Activated CD8-positive, alpha-beta T cell treated with anti-CD3 and anti-CD28 coated beads, Interleukin-2, amount 10 ng/mL, durations not matched to agents 7 days and 5 days (primary cell): ENCODE data around the gene PCDHGA1. TPM values are rescaled to one million over a fixed set of nuclear protein-coding genes. Genes with fewer than 3 reads are reported as not detected.

Experiments used
- ATAC-seq: fragments of 150-1000 bp; cut with Tn5 transposase; one replicate; pipeline ENCODE4 v1.10.0; 2021; ENCODE audit warnings: moderate library complexity
- CTCF ChIA-PET: fragments of 350-600 bp; sonication (Branson Sonifier 250); formaldehyde crosslinking; loops from one replicate; lab custom pipeline; 2021; ENCODE audit warnings: antibody characterized with exemption; lab: Charles Lee
- POLR2A ChIA-PET: fragments of 350-600 bp; sonication (Branson Sonifier 250); formaldehyde crosslinking; loops from one replicate; lab custom pipeline; 2021; ENCODE audit warnings: antibody characterized with exemption; lab: Charles Lee
- DNase-seq: peaks from one replicate; pipeline ENCODE4 v3.0.0-alpha.2; 2020
- H3K27ac Mint-ChIP-seq: one replicate; pipeline ENCODE4 v1.8.0; 2021; ENCODE audit warnings: mild to moderate bottlenecking, mixed read lengths
- H3K27me3 Mint-ChIP-seq: one replicate; pipeline ENCODE4 v1.8.0; 2021; ENCODE audit warnings: low read depth, mixed read lengths
- H3K36me3 Mint-ChIP-seq: one replicate; pipeline ENCODE4 v1.8.0; 2021; ENCODE audit warnings: low read depth, mixed read lengths
- H3K4me1 Mint-ChIP-seq: one replicate; pipeline ENCODE4 v1.8.0; 2021; ENCODE audit warnings: low read depth, mixed read lengths
- H3K4me3 Mint-ChIP-seq: one replicate; pipeline ENCODE4 v1.8.0; 2021; ENCODE audit warnings: mild to moderate bottlenecking, mixed read lengths
- H3K9me3 Mint-ChIP-seq: one replicate; pipeline ENCODE4 v1.8.0; 2022; ENCODE audit warnings: mixed read lengths; ENCODE audit not compliant: insufficient read depth
- total RNA-seq, 2 experiments: library from RNA; stranded (reverse); gene quantifications; one replicate each; pipeline ENCODE4 v1.2.3, GENCODE V29; 2021

PCDHGA1 gene
- total RNA-seq, 2 experiments from 2014 or later: not detected

- ATAC-seq: no peak
- ChIA-PET POLR2A (no interaction called here), CTCF (interaction anchor here (3.6 to 5.7 kb wide), 2 partner anchors 6 to 107 kb away, joined by 12 to 64 read pairs; partner anchors contain the start of gene PCDHGA10)
- H3K9me3 Mint-ChIP-seq: no peaks in the 10 kb centered on the region
- H3K27ac Mint-ChIP-seq: no peak overlapping the region
- peaks cover 33% of the 10 kb centered on the region for H3K4me1 Mint-ChIP-seq
- DNase-seq: no peak
- no peaks in the 10 kb centered on the region for H3K27me3 Mint-ChIP-seq
- H3K36me3 Mint-ChIP-seq: peaks cover 84% of the 10 kb centered on the region
- no peak overlapping the region for H3K4me3 Mint-ChIP-seq
Measured at GRCh38 chr5:141519605-141520565, 189.6 kb downstream of the PCDHGA1 start.

DNA sequence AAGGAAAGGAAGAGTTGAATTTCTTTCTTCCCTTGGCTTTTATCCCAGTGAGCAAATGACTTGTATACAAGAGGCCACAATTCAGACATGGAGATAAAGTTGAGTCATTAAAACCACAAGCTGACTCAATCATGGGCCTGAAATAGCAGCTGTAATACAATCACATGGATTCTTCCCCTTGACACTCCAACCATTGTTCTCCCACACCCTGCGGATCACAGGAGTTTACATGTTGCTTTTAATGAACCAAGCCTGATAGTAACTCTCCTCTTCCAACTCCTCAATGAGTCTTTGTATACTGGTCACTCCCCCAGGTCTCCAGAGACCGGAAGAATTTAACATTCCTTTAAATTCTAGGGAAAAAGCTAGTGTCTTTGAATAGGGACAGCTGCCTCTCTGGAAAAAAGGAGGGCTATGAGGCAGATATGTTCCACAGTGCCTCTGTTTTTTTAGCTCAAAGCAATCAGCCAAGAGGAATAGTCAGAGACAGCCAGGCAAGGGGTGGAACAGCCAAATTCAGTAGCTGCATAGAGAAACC is 191.0 kb downstream of the PCDHGA1 start:
- Mint-ChIP-seq H3K36me3 (peaks cover 92% of the 10 kb centered on the region), H3K9me3 (no peaks in the 10 kb centered on the region), H3K4me3 (no peak overlapping the region), H3K4me1 (peaks cover 33% of the 10 kb centered on the region), H3K27ac (no peak overlapping the region), H3K27me3 (no peaks in the 10 kb centered on the region)
- POLR2A ChIA-PET: interaction anchor here (0.6 kb wide), 1 partner anchor 194 kb away, joined by 3 read pairs; no protein-coding TSS in a partner anchor
- CTCF ChIA-PET: interaction anchor here (0.8 to 5.7 kb wide), 10 partner anchors 7 to 161 kb away, joined by 3 to 64 read pairs (median 9); partner anchors contain the start of genes PCDHGA10, PCDHGA11, PCDHGA12 and PCDHGB2
- DNase-seq (no peak), ATAC-seq (no peak)

DNA sequence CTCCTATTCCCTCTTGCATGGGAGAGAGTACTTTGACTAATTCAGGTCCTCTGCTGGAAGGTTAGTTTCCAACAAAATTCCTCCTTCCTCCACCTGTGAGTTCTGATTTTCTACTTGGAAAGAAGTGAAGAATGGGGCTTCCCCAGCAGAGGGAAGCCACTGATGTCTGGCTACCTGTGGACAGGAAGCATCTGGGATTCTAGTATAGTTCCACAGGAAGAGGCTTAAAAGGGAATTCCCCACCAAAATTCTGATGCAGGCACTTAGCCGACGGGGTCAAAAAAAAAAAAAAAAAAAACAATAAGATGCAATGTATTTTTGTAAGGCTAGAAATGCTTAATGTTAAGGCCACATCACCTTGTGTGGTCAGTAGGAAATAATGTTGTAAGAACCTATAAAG is 192.0 kb downstream of the PCDHGA1 start:
- Mint-ChIP-seq H3K36me3 (peaks cover 91% of the 10 kb centered on the region), H3K4me3 (no peak overlapping the region), H3K27me3 (no peaks in the 10 kb centered on the region), H3K9me3 (no peaks in the 10 kb centered on the region), H3K27ac (no peak overlapping the region), H3K4me1 (peaks cover 32% of the 10 kb centered on the region)
- DNase-seq: no peak
- CTCF ChIA-PET: interaction anchor here (1.6 to 5.7 kb wide), 12 partner anchors 8 to 202 kb away, joined by 4 to 64 read pairs (median 12); partner anchors contain the start of genes PCDHGA10, PCDHGA11, PCDHGA12 and PCDHGB5
- POLR2A ChIA-PET: no interaction called here
- ATAC-seq: no peak

- H3K27me3 Mint-ChIP-seq: no peaks in the 10 kb centered on the region
- DNase-seq (no peak), ATAC-seq (no peak)
- POLR2A ChIA-PET: no interaction called here
- H3K36me3 Mint-ChIP-seq: peaks cover 95% of the 10 kb centered on the region
- CTCF ChIA-PET: interaction anchor here (0.7 to 5.7 kb wide), 22 partner anchors 10 to 203 kb away, joined by 3 to 64 read pairs (median 6); partner anchors contain the start of genes PCDHGA10, PCDHGA11, PCDHGA12 and PCDHGA3
- no peak overlapping the region for H3K4me3 Mint-ChIP-seq
- H3K4me1 Mint-ChIP-seq: peaks cover 32% of the 10 kb centered on the region
- H3K27ac Mint-ChIP-seq: peak overlapping the region; percentile 24
- no peaks in the 10 kb centered on the region for H3K9me3 Mint-ChIP-seq
Measured at GRCh38 chr5:141523991-141524390, 193.7 kb downstream of the PCDHGA1 start.

- Mint-ChIP-seq H3K36me3 (peaks cover 93% of the 10 kb centered on the region), H3K4me1 (peaks cover 32% of the 10 kb centered on the region), H3K4me3 (no peak overlapping the region), H3K27me3 (no peaks in the 10 kb centered on the region), H3K9me3 (no peaks in the 10 kb centered on the region), H3K27ac (peak overlapping the region; percentile 75)
- ChIA-PET POLR2A (no interaction called here), CTCF (interaction anchor here (1.0 to 5.7 kb wide), 18 partner anchors 10 to 204 kb away, joined by 3 to 64 read pairs (median 6); partner anchors contain the start of genes PCDHGA10, PCDHGA11, PCDHGA12 and PCDHGA3)
- peak; percentile 58 for DNase-seq
- peak; percentile 75 for ATAC-seq
Measured at GRCh38 chr5:141524604-141525597, 194.6 kb downstream of the PCDHGA1 start.

GRCh38 chr5:141525653-141526052 is 195.3 kb downstream of the PCDHGA1 start:
- POLR2A ChIA-PET: no interaction called here
- Mint-ChIP-seq H3K27me3 (no peaks in the 10 kb centered on the region), H3K27ac (peak overlapping the region; percentile 24), H3K9me3 (no peaks in the 10 kb centered on the region), H3K36me3 (peaks cover 85% of the 10 kb centered on the region), H3K4me3 (no peak overlapping the region), H3K4me1 (peaks cover 32% of the 10 kb centered on the region)
- no peak for DNase-seq
- CTCF ChIA-PET: interaction anchor here (0.6 to 5.7 kb wide), 12 partner anchors 9 to 112 kb away, joined by 3 to 64 read pairs (median 10); partner anchors contain the start of genes PCDHGA10, PCDHGA11 and PCDHGA12
- no peak for ATAC-seq

GRCh38 chr5:141527426-141527825 is 197.1 kb downstream of the PCDHGA1 start:
- ATAC-seq: no peak
- ChIA-PET CTCF (interaction anchor here (1.5 to 4.0 kb wide), 4 partner anchors 14 to 97 kb away, joined by 4 to 13 read pairs (median 6); partner anchors contain the start of gene PCDHGA12), POLR2A (no interaction called here)
- DNase-seq: no peak
- no peak overlapping the region for H3K27ac Mint-ChIP-seq
- H3K4me3 Mint-ChIP-seq: no peak overlapping the region
- peaks cover 68% of the 10 kb centered on the region for H3K36me3 Mint-ChIP-seq
- no peaks in the 10 kb centered on the region for H3K27me3 Mint-ChIP-seq
- H3K9me3 Mint-ChIP-seq: no peaks in the 10 kb centered on the region
- H3K4me1 Mint-ChIP-seq: peaks cover 23% of the 10 kb centered on the region

DNA sequence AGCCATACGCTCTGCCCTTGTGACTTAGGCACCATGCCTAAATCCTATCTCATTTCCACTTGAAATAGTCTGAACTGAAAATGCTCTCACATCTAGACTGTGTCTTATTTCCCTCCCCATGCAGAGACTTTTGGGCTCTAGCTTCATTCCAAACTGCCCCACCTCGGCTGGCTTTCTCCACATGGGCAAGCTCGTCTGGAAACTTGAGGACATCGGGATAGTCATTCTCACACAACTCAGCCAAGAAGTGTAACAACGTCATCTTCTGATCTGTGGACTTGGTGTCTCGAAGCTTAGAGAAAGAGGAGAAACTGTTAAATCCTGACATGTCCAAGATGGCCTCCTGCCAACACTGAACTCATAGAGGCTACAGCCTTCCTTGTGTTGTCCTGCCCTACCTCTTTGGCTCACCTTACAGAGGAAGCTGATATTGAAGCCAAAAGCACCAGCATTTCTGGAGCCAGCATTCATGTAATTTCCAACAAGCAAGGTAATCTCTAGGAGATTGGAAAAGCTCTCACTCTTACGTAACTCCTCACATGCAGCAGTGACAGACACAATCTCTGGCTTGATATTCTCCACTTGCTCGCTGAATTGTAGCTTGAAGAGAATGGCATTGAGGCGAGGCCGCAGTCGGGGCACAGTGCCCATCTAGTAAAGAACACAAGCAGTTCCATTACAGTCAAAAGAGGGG is 198.1 kb downstream of the PCDHGA1 start:
- Mint-ChIP-seq H3K4me1 (peaks cover 13% of the 10 kb centered on the region), H3K9me3 (no peaks in the 10 kb centered on the region), H3K27me3 (no peaks in the 10 kb centered on the region), H3K27ac (peak overlapping the region; percentile 54), H3K36me3 (peaks cover 58% of the 10 kb centered on the region), H3K4me3 (no peak overlapping the region)
- ATAC-seq: no peak
- DNase-seq: no peak
- POLR2A ChIA-PET: no interaction called here
- CTCF ChIA-PET: interaction anchor here (1.5 to 4.0 kb wide), 4 partner anchors 15 to 39 kb away, joined by 5 to 13 read pairs (median 6); no protein-coding TSS in a partner anchor

DNA sequence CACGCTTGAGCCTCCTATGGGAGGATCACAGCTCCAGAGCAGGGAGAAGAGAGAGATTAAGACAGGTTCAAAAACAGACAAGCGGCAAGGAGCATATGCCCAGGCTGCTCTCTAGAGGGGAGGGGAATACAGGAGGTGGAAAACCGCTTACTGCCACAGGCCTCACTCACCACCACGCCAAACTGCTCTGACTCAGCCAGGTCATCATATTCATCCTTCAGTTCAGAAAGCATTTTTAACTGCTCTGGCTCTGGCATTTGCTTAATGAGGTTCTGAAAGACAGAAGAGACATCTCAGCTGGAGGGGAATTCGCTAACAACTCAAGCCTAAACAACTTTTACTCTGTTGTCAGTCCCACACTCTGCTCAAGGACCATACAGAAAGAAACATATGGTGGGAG is 198.7 kb downstream of the PCDHGA1 start:
- no peak for DNase-seq
- H3K27ac Mint-ChIP-seq: no peak overlapping the region
- H3K4me3 Mint-ChIP-seq: no peak overlapping the region
- ChIA-PET POLR2A (no interaction called here), CTCF (interaction anchor here (1.5 to 4.0 kb wide), 4 partner anchors 16 to 38 kb away, joined by 5 to 13 read pairs (median 6); no protein-coding TSS in a partner anchor)
- no peaks in the 10 kb centered on the region for H3K9me3 Mint-ChIP-seq
- H3K36me3 Mint-ChIP-seq: peaks cover 54% of the 10 kb centered on the region
- ATAC-seq: no peak
- no peaks in the 10 kb centered on the region for H3K27me3 Mint-ChIP-seq
- H3K4me1 Mint-ChIP-seq: peaks cover 13% of the 10 kb centered on the region

DNA sequence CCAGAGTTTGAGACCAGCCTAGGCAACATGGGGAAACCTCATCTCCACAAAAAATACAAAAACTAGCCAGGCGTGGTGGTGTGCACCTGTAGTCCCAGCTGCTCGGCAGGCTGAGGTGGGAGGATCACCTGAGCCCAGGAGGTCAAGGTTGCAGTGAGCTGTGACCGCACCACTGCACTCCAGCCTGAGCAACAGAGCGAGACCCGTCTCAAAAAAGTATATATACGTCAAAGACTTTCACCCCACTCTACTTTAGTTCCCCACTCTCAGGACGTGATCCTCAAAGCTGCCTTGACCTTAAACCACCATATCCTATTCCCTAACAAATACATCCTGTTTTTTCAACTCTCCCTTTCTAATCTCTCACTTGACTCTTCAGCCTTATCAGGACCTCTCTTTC is 199.6 kb downstream of the PCDHGA1 start:
- H3K27ac Mint-ChIP-seq: no peak overlapping the region
- H3K9me3 Mint-ChIP-seq: no peaks in the 10 kb centered on the region
- no peak overlapping the region for H3K4me3 Mint-ChIP-seq
- H3K27me3 Mint-ChIP-seq: no peaks in the 10 kb centered on the region
- peaks cover 10% of the 10 kb centered on the region for H3K4me1 Mint-ChIP-seq
- peaks cover 54% of the 10 kb centered on the region for H3K36me3 Mint-ChIP-seq
- ChIA-PET CTCF (interaction anchor here (4.0 kb wide), 1 partner anchor 17 kb away, joined by 13 read pairs; no protein-coding TSS in a partner anchor), POLR2A (no interaction called here)
- DNase-seq (no peak), ATAC-seq (no peak)
